Hepatocyte (in vitro differentiated cells): Measurements from ENCODE around the gene PVR.

Experiments used
- CTCF ChIP-seq: fragments of 200-600 bp; sonication (generic); IDR thresholded peaks from 2 replicates; pipeline ENCODE4 v1.5.1; 2016; ENCODE audit warnings: antibody characterized with exemption, mild to moderate bottlenecking; ENCODE audit not compliant: poor library complexity
- EZH2phosphoT487 ChIP-seq: fragments of 200-600 bp; sonication (generic); IDR thresholded peaks from one replicate; pipeline ENCODE4 v1.6.1; 2018; ENCODE audit warnings: antibody characterized with exemption, mild to moderate bottlenecking, low read depth, moderate library complexity; ENCODE audit not compliant: unreplicated experiment, severe bottlenecking

GRCh38 chr19:44701228-44701627 lies 57.5 kb downstream of the PVR start:
- no peak for TF ChIP-seq EZH2phosphoT487
- TF ChIP-seq CTCF = no peak
